ENCODE measurements around the gene CERK.
A peak's percentile ranks its signal among the peaks of the same experiment; 100 is the strongest.

The CERK gene

GRCh38 chr22:46676881-46677280, 61.2 kb downstream of the CERK start:
- no peak for DNase-seq

DNA sequence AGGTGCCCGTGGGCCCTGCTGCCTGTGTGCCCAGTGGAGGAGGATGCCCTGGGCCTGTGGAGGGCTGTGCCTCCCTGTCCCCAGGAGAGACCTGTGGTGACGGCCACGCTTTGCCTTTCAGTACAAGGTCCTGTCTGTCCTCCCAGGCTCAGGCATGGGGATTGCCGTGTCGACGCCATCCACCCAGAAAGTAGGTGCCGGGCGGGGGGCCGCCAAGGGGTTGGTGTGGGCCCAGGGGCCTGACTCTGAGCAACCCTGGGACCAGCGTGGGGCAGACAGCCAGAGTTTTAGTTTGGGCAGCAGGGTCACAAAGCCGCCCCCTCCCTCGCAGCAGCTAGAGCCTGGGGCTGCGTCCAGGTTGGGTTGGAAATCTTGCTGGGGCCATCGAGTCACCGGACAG, 61.6 kb downstream of the CERK start:
- DNase-seq: no peak

DNA sequence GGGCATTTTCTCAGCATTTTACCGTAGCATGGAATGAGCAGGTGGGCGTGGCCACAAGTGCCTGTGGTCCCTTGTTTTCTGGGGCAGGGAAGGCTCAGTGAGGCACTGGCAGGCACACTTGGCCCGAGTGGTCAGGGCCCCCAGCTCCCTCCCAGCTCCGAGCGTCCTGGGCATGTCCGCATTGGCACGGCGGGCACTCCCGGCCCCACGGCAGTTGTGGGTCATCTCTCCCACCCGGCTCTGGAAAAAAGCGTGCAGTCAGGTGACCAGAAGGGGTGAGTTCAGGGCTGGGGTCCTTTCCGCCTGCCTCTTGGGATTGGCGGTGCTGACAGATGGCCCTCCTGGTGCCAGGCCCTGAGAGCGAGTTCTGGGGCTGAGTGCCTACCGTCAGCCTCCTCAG, 62.1 kb downstream of the CERK start:
- DNase-seq: no peak

GRCh38 chr22:46675479-46675878, 62.6 kb downstream of the CERK start:
- DNase-seq: no peak

GRCh38 chr22:46674906-46675305, 63.1 kb downstream of the CERK start:
- no peak for DNase-seq

- peak; percentile 12 for DNase-seq
These were observed 63.7 kb downstream of the CERK start for GRCh38 chr22:46674367-46674781.

GRCh38 chr22:46673662-46674236, 64.3 kb downstream of the CERK start:
- no peak for DNase-seq

GRCh38 chr22:46673205-46673604, 64.8 kb downstream of the CERK start:
- DNase-seq: peak; percentile 8

GRCh38 chr22:46672731-46673130, 65.3 kb downstream of the CERK start:
- DNase-seq: no peak

DNA sequence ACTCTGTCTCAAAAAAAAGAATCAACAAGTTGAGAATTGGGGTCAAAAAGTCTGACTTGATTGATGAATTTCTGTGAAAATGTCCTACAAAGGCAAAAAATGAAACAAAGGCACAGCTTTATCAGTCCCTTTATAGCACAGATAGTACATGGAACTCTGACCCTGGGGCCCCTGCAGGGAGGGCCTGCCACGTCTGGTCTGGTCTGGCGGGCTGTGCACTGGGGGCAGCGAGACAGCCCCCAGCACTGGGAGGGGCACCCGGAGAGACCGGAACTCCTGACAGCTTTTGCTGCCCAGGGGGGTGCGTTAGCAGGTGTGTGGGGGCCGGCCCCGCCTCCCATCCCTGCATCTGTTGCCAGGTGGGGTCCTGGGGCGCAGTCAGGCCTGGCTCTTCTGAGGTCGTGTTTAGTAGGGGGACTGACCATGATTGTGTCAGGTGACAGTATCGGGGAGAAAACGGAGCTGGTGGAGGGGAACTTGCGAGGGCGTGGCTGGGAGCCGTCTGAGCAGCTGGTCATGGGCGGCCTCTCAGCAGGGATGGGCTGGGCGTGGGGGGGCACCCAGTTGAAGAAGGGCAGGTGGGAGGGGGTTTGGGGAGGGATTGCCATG, 66.1 kb downstream of the CERK start:
- DNase-seq: no peak

DNA sequence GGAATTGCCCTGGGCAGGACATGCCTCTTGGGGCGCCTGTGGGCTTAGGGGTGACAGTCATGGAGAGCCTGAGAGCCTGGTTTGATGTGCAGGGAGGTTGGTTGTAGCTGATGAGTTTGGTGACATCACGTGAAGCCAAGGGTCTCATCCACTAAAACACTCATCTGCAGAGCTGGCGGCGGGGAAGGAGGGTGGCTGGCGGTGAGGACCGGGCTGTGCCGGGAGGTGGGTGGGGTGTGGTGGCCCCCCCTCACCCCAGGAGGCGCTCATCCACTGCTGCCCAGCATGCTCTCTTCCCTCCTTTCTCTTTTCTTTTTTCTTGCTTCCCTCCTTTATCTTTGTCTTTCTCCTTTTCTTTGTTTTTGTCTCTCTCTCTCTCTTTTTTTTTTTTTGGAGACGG, 68.9 kb downstream of the CERK start:
- no peak for DNase-seq

DNA sequence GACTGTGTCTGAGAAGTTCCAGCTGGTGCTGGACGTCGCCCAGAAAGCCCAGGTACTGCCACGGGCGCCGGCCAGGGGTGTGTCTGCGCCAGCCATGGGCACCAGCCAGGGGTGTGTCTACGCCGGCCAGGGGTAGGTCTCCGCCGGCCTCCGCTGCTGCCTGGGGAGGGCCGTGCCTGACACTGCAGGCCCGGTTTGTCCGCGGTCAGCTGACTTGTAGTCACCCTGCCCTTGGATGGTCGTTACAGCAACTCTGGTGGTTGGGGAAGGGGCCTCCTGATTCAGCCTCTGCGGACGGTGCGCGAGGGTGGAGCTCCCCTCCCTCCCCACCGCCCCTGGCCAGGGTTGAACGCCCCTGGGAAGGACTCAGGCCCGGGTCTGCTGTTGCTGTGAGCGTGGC, 69.9 kb downstream of the CERK start:
- no peak for DNase-seq

- DNase-seq: no peak
These were observed 70.8 kb downstream of the CERK start for GRCh38 chr22:46667245-46667623.

DNA sequence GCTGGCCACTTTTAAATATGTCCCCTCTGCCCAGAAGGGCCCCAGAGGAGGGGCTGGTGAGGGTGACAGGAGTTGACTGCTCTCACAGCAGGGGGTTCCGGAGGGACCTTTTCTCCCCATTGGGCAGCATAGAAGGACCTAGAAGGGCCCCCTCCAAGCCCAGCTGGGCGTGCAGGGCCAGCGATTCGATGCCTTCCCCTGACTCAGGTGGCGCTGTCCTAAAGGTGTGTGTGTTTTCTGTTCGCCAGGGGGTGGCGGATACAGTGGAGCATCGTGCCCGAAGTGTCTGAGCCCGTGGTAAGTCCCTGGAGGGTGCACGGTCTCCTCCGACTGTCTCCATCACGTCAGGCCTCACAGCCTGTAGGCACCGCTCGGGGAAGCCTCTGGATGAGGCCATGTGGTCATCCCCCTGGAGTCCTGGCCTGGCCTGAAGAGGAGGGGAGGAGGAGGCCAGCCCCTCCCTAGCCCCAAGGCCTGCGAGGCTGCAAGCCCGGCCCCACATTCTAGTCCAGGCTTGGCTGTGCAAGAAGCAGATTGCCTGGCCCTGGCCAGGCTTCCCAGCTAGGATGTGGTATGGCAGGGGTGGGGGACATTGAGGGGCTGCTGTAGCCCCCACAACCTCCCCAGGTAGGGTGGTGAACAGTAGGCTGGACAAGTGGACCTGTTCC, 71.3 kb downstream of the CERK start:
- DNase-seq: no peak

GRCh38 chr22:46665751-46666280, 72.2 kb downstream of the CERK start:
- no peak for DNase-seq

DNA sequence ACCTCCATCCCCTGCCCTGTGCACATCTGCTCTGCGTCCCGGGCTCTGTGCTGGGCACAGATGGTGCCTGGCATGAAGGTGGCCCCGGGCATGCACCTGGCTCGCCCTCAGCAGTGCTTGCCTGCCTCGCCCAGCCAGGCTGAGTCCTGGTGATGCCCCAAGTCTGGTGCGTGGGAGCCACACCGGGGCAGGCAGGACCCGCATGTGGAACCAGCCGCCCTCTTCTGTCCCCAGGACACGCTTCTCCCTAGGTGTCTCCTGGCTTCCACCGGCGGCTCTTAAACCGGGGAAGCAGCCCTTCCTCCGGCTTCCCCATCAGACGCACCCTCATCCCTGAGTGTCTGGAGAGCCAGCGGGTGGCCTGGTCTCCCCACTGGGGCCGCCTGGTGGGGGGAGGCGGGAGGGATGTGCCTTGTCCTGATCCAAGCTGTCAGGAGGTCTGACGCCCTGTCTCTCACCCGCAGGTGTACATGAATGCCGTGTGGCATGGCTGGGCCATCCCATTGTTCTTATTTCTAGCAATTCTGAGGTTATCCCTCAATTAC, 72.8 kb downstream of the CERK start:
- DNase-seq: no peak

DNA sequence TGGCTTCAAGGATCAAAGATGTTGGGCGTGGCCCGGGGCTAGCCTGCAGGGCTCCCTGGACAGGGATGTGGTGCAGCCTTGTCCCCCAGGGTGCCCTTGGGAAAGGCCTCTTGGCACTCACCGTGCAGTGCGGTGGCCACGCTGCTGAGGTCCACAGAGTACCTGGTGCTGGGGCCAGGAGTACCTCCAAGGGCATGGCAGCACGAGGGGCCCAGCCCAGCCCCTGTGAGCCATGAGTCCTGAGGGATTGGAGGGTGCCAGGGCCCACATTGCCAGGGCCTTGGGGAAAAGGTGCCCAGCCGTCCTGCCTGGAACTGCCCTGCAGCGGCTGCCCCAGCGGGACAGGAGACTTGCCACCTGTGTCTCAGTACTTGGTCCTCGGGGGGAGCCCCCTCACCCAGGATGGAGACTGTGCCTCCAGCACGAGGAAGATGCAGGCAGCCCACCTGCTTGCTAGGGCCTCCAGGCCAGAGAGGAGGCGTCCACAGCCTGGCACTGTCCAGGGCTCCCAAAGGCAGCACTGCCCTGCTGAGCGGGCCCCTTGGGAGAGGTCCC, 73.7 kb downstream of the CERK start:
- DNase-seq: no peak

- no peak for DNase-seq
These were observed 74.5 kb downstream of the CERK start for GRCh38 chr22:46663436-46664100.

DNA sequence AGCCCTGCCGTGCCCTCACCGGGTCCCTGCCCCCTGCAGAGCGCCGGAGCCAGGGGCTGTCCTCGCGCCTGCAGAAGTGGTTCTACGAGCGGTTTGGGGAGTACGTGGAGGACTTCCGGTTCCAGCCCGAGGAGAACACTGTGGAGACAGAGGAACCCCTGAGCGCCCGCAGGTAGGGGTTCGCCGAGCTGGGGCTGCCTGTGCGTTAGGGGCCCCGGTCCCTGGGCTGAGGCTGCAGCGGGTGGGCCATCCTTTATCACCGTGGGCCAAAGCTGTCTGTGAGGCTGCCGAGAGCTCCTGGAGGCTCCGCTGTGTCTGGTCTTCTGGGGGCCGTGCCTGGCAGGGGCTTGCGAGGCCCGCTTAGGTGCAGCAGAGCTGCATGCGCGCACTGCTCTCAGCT, 75.1 kb downstream of the CERK start:
- DNase-seq: no peak

DNA sequence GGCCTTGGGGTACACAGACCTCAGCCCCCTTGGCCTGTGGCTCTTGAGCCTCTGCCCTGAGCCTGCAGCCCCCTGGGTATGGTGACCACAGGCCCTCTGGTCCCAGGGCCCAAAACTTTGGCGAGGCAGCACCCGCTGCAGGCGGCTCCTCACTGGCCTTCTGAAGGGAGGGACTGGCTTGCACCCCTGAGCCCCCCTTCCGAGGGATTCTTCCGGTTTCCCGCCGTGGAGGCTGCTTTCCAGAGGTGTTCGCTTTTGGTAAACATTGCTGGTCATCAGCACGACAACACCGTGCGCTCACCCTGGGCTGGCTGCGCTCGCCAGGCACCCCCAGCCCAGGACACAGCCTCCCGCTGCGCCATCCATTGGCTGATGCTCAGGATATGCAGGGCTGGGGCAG, 75.8 kb downstream of the CERK start:
- DNase-seq: no peak

DNA sequence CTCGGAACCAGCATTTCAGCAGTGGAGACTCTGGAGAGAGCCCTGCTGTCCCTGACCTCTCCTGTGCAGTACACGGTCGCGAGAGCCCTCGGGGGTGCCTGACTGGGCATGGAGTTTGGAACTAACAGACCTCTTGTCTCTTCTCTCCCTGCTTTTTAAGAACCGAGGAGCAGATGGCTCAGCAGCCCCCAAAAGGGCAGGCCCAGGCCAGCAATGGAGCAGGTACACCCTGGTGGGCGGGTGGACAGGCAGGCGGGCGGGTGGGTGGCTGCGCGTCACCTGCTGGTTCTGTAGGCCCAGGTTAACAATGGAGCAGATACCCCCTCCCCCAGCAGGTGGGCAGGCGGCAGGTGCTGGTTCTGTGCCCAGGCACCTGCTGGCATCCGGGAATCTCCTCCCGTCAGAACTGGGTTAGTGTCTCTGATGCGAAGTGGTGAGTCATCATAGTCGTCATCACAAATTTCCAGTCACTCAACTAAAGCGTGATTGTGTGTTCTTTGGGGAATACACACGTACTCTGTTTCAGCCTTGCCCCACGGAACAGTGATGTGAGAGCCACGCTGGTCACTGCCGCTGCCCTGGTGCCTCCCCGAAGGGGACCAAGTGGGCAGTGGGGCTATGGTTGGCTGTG, 76.7 kb downstream of the CERK start:
- DNase-seq: no peak

DNA sequence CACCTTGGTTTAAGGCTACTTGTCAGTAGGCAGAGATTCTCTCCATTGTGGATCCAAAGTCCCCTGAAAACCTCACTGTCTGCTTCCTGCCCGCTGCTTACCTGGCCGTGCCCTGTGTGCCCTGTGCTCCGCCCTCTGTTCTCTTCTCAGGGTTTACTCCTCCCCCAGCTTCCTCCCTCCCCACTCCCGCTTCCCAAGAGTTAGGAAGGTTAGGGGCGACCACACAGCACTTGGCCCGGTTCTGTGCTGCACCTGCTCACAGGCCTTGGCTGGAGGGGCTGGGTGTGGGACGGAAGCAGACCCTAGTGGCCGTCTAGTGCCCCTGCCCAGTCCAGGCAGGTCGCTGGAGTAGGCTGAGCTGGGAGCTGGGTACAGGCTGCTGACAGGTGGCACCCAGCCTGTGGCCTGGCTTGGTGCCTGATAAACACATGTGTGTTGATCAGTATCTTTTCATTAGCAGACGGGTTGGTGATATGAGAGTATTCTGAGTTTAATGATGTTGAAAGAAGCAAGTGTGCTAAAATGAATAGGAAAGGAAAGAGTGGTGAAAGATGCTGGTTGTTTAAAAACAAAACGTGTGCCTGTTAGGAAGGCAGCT, 77.3 kb downstream of the CERK start:
- no peak for DNase-seq
